Astrocyte (in vitro differentiated cells and primary cell): ENCODE data around the gene NAA10.

Experiments used
- CTCF ChIP-seq: IDR thresholded peaks from 2 replicates; pipeline ENCODE4 v1.5.1; 2011; ENCODE audit warnings: low read depth, mild to moderate bottlenecking, inconsistent platforms, low read length, moderate library complexity; ENCODE audit not compliant: insufficient read depth
- EZH2 ChIP-seq: IDR thresholded peaks from 2 replicates; pipeline ENCODE4 v1.6.1; 2012; ENCODE audit warnings: mild to moderate bottlenecking, low read length, inconsistent platforms; ENCODE audit not compliant: insufficient read depth

- no peak for TF ChIP-seq CTCF
- TF ChIP-seq EZH2 = no peak
These were observed 20.4 kb upstream of the NAA10 start for GRCh38 chrX:153955228-153955732.
